Transverse colon (tissue), 4 donors: Measurements from ENCODE around the gene PIGU.

Experiments
- POLR2A ChIP-seq: fragments of 450-650 bp; IDR thresholded peaks from one replicate; pipeline ENCODE4 v1.6.1; 2016; ENCODE audit warnings: antibody characterized with exemption, mild to moderate bottlenecking, moderate library complexity
- POLR2AphosphoS5 ChIP-seq, 3 donors: sonication (generic); formaldehyde crosslinking; IDR thresholded peaks; one replicate each; pipeline ENCODE4 v1.6.1; 2016; ENCODE audit warnings: antibody characterized with exemption in 3 of 3
- TF ChIP-seq, protein P1 (sequence below), 5 experiments: fragments of 200-600 bp in 3 of 5; fragments of 450-650 bp in 2 of 5; sonication (generic) in 3 of 5; IDR thresholded peaks; 1 replicate in 2 of 5; 2 replicates in 3 of 5; pipeline ENCODE4 v1.5.1; 2016 to 2017; ENCODE audit warnings: antibody characterized with exemption in 5 of 5, inconsistent platforms in 3 of 5, mild to moderate bottlenecking in 2 of 5, moderate library complexity in 1 of 5

DNA sequence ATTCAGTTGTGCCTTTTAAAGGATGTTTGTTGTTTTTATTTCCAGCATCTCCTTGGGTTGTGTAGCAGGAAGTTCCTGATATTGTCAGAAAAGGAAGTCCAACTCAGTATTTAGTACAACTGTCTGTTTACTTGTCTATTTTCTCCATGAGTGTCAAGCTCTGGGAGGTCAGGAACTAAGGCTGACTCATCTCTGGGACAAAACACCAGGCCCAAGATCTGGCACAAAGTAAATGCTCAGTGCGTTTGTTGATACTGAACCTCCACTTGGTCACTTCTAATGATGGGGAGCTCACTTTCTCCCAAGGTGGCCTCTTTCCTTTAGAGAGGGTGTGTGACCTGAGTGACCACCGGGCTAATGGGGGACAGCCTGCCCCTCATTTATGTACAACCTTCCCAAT, 12.6 kb upstream of the PIGU start:
- TF ChIP-seq, protein P1, sequence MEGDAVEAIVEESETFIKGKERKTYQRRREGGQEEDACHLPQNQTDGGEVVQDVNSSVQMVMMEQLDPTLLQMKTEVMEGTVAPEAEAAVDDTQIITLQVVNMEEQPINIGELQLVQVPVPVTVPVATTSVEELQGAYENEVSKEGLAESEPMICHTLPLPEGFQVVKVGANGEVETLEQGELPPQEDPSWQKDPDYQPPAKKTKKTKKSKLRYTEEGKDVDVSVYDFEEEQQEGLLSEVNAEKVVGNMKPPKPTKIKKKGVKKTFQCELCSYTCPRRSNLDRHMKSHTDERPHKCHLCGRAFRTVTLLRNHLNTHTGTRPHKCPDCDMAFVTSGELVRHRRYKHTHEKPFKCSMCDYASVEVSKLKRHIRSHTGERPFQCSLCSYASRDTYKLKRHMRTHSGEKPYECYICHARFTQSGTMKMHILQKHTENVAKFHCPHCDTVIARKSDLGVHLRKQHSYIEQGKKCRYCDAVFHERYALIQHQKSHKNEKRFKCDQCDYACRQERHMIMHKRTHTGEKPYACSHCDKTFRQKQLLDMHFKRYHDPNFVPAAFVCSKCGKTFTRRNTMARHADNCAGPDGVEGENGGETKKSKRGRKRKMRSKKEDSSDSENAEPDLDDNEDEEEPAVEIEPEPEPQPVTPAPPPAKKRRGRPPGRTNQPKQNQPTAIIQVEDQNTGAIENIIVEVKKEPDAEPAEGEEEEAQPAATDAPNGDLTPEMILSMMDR (IDR thresholded peaks at IDR 0.05): no peak
- TF ChIP-seq POLR2AphosphoS5 (IDR thresholded peaks at IDR 0.05): no peak
- TF ChIP-seq POLR2A: no peak
